HCT116 (cell line): ENCODE measurements around the gene ZC3H13.

Experiments
- POLR2A ChIP-seq: IDR thresholded peaks from 2 replicates; pipeline ENCODE4 v1.7.0; 2011; ENCODE audit warnings: borderline replicate concordance; ENCODE audit not compliant: insufficient read depth, insufficient read length; ENCODE audit errors: extremely low read depth
- POLR2AphosphoS5 ChIP-seq: IDR thresholded peaks from 2 replicates; pipeline ENCODE4 v1.6.1; 2011; ENCODE audit warnings: mild to moderate bottlenecking, low read depth, low read length, moderate library complexity
- YY1 ChIP-seq: IDR thresholded peaks from 2 replicates; pipeline ENCODE4 v1.6.1; 2011; ENCODE audit warnings: low read length, low read depth, moderate library complexity, mild to moderate bottlenecking; ENCODE audit not compliant: insufficient replicate concordance; ENCODE audit errors: extremely low read depth
- ZBTB33 ChIP-seq: IDR thresholded peaks from 2 replicates; pipeline ENCODE4 v1.6.1; 2011; ENCODE audit warnings: mild to moderate bottlenecking, low read length, moderate library complexity; ENCODE audit not compliant: insufficient replicate concordance; ENCODE audit errors: extremely low read depth
- ZNF274 ChIP-seq: fragments of 200-500 bp; sonication (Bioruptor generic); IDR thresholded peaks from 2 replicates; pipeline ENCODE4 v1.6.1; 2014; ENCODE audit warnings: mild to moderate bottlenecking, low read depth, low read length, inconsistent platforms
- TF ChIP-seq, protein P1 (sequence below), 3 experiments: fragments of 200-600 bp in 1 of 3; sonication (generic) in 1 of 3; IDR thresholded peaks in 2 of 3; conservative IDR thresholded peaks in 1 of 3; 2 replicates each; pipeline ENCODE4 v1.5.1; 2012 to 2017; ENCODE audit warnings: low read depth in 2 of 3, low read length in 2 of 3, antibody characterized with exemption in 1 of 3, borderline replicate concordance in 1 of 3, control low read depth in 1 of 3, mild to moderate bottlenecking in 1 of 3, mixed read lengths in 1 of 3, mixed run types in 1 of 3, moderate library complexity in 1 of 3; ENCODE audit not compliant: insufficient read depth in 1 of 3

GRCh38 chr13:46035066-46035465 is 17.5 kb downstream of the ZC3H13 start:
- TF ChIP-seq, protein P1, sequence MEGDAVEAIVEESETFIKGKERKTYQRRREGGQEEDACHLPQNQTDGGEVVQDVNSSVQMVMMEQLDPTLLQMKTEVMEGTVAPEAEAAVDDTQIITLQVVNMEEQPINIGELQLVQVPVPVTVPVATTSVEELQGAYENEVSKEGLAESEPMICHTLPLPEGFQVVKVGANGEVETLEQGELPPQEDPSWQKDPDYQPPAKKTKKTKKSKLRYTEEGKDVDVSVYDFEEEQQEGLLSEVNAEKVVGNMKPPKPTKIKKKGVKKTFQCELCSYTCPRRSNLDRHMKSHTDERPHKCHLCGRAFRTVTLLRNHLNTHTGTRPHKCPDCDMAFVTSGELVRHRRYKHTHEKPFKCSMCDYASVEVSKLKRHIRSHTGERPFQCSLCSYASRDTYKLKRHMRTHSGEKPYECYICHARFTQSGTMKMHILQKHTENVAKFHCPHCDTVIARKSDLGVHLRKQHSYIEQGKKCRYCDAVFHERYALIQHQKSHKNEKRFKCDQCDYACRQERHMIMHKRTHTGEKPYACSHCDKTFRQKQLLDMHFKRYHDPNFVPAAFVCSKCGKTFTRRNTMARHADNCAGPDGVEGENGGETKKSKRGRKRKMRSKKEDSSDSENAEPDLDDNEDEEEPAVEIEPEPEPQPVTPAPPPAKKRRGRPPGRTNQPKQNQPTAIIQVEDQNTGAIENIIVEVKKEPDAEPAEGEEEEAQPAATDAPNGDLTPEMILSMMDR (IDR thresholded peaks at IDR 0.05 in 2 of 3, conservative IDR thresholded peaks at IDR 0.05 in 1 of 3; ENCODE audit: borderline replicate concordance in 1 of 3, insufficient read depth in 1 of 3, low read depth in 2 of 3, low read length in 2 of 3): no peak
- TF ChIP-seq POLR2A (no peak), ZNF274 (no peak), YY1 (no peak), ZBTB33 (no peak), POLR2AphosphoS5 (no peak)
